ENCODE data around the gene PHC1.

GRCh38 chr12:8867786-8868185 lies 46.5 kb upstream of the PHC1 start:
- TF ChIP-seq CTCF (IDR thresholded peaks at IDR 0.05) (no peak), TCF12 (IDR thresholded peaks at IDR 0.05) (no peak), PBX3 (IDR thresholded peaks at IDR 0.05) (no peak), EP300 (IDR thresholded peaks at IDR 0.05; ENCODE audit: borderline replicate concordance in 1 of 2, low read depth in 1 of 2, low read length in 1 of 2) (no peak), ZBTB33 (IDR thresholded peaks at IDR 0.05; ENCODE audit: borderline replicate concordance, low read depth) (no peak), YY1 (IDR thresholded peaks at IDR 0.05; ENCODE audit: low read depth) (no peak)
